GM19455 (cell line): ENCODE measurements around the gene STX5.
"Not testable (repeated sequence)": the region's sequence is repeated elsewhere in the genome, so short reads cannot be mapped to it uniquely, and the experiment has no call there.

ENCODE experiments used
- ATAC-seq: cut with Tn5 transposase; IDR thresholded peaks from one replicate; pipeline ENCODE4 v1.9.1; 2021; ENCODE audit not compliant: unreplicated experiment

The STX5 gene

GRCh38 chr11:62854013-62854824 is 22.4 kb upstream of the STX5 start:
- no peak for ATAC-seq

DNA sequence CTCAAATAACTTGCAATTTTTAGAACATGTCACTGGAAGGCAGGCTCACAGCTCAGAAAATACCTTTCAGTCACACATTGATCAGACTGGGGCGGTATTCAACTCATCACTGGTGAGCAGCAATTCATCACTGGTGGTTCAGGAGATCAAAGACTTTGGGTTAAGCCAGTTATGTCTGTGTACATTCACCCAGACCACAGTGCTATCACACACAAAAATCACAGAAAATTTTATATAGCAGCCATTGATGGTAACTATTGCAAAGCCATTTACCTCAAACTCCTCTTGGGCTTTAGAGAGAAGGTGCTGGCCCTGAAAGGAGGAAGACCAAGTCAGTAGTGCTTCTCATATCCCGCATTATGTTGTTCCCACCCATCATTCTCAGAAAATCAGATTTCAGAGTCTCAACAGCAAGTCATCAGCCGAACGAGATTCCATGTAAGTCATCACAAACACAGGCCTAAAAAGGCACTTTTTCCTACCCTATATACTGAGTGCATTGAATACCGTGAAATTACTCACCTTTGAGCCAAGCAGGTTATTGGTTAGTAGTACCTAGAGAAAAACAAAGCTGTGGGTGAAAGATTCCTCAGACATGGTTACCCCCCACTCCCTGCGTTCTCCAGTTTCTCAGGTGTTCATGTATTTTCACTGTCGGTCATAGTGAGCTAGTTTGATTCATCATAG is 21.6 kb upstream of the STX5 start:
- ATAC-seq: no peak

DNA sequence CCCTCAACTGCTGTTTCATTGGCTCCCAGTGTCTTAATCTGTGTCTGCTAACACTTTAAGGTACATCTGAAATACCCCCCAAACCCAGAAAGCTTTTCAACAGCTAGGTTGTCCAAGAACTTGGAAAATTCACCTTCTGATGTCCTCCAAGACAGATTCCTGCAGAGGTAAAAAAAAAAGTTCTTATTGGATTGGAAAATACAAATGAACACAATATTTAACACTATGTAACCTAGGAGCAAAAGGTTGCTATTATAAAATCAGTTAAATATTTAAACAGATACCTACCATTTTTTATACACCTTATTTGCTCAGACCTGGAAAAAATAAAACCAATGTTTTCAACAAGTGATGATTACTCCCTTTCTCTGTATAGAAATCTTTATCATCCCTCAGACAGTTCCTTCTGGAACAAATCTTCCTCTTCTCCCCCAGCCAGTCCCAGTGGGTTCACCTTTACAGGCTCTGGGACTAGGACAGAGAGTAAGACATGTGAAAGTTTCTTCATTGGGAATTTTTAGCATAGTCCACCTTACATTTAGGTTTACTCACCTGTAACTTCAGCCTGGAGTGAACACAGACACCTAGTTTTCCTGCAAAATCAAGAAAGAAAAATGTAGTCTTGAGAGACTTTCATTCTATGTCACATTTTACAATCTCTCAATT is 20.8 kb upstream of the STX5 start:
- ATAC-seq: no peak

- ATAC-seq: no peak
These were observed 20.1 kb upstream of the STX5 start for GRCh38 chr11:62851807-62852522.

GRCh38 chr11:62850911-62851806 is 19.3 kb upstream of the STX5 start:
- no peak for ATAC-seq

GRCh38 chr11:62847767-62848314 is 16.0 kb upstream of the STX5 start:
- ATAC-seq: no peak

DNA sequence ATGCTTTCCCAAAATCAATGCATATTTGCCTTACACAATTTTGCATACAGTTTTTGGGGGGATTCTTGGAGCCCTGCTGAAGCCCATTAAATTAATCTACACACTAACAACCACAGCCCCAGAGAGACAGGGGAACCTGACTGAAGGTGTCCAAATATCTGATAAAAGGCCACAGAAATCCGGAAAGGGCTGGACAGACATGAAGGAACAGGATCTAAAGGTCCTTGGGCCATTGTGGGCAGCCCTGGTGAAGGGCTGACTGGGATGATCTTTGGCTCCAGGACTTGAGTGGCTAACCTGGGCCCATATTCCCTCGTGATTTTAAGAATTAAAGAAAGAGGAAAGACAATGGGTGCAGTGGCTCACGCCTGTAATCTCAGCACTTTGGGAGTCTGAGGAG is 14.3 kb upstream of the STX5 start:
- ATAC-seq: no peak

GRCh38 chr11:62844154-62844553 is 12.3 kb upstream of the STX5 start:
- ATAC-seq: no peak

DNA sequence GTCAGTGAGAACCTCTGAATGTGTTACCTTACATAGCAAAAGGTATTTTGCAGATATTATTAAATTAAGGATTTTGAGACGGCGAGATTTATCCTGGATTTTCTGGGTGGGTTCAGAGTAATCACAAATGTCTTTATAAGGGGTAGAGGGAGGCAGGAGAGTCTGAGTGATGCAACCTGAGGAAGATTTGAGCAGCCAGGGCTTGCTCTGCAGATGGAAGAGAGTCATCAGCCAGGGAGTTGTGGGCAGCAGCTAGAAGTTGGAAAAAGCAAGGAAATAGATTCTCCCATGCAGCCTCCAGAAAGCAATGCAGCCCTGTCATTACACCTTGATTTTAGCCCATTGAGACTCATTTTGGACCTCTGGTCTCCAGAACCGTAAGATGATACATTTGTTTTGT is 11.6 kb upstream of the STX5 start:
- no peak for ATAC-seq

GRCh38 chr11:62842891-62843290 is 11.0 kb upstream of the STX5 start:
- ATAC-seq: not testable (repeated sequence)

GRCh38 chr11:62842171-62842741 is 10.4 kb upstream of the STX5 start:
- ATAC-seq: no peak

DNA sequence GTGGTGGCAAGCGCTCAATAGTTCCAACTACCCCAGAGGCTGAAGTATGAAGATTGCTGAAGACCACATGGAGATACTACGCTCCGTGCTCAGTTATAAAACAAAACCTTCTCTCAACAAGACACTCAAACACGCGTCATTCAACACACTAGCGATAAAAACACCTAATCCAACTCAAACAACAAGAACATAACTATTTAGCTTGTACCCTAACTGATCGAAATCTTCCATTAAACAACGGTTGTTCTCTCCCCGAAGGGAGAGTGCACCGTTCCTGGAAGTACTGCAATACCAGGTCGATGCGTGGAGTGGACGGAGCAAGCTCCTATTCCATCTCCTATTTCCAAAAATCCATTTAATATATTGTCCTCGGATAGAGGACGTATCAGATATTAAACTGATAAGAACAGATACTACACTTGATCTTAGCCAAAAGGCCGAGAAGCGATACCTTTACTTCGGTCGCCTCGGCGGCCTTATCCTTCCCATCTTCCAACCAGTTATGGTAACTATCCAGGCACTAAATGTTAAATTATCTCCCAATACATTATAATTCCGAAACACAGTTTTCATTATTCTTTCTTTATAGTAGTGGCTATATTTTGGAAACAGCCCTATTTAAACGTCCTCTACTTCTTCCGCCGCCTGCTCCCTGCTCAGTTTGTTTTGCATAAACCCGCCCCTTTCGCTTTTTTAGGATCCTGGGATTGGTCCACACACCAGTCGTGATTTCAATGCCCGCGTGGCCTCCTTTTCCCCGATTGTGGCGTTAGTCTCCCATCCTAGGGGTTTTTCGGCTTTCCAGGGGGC is 9.7 kb upstream of the STX5 start:
- peak; percentile 65 for ATAC-seq

DNA sequence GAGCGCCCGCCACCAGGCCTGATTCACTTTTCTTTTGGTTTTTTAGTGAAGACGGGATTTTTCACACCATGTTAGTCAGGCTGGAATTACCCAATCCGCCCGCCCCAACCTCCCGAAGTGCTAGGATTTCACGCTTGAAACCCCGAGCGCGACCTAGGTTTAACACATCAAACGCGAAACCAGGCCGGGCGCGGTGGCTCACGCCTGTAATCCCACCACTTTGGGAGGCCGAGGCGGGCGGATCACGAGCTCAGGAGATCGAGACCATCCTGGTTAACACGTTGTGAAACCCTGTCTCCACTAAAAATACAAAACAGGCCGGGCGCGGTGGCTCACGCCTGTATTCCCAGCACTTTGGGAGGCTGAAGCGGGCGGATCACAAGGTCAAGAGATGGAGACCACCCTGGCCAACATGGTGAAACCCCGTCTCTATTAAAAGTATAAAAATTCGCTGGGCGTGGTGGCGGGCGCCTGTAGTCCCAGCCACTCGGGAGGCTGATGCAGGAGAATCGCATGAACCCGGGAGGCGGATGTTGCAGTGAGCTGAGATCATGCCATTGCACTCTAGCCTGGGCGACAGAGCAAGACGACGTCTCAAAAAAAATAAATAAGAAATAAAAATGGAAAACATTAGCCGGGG is 9.0 kb upstream of the STX5 start:
- ATAC-seq: not testable (repeated sequence)

DNA sequence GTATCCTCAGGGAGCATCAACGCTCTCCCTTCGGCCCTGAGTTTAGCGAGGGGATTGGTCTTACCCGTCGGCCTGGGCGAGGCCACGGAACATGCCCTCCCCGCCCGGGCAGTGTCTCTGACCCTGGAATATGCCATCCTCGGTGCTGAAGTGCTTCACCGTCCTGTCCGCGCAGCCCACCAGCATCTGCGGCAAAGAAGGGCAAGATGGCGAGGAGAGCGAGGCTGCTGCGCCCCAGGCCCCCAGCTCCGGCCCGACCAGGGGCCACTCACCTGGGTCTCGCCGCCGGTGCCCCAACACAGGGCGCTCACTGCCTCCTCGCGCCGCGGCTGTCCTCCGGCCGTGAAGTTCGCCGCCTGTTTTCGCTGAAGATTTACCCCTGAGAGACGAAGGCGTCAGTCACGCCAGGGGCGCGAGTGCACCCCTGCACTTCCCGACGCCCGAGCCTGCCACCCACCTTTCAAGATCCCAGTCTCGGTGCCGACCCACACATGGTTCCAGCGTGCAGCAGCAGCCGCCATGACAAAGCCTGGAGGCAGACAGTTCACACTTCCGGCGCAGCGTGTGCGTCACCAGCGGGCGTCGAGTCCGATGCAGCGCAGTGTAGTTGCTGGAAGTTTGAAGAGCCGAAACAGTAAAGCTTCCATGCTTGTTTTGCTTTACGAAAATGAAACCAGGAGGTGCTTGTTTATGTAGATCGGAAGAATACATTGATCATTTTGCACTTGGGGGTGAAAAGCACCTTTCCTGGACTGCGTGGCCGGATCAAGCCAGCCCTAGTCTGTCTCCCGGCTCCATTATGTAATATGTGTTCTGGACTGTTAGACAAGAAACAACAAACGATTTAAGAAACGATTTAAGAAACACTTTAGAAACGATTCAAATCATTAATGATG is 7.4 kb upstream of the STX5 start, which contains the start of gene WDR74:
WDR74 (minus strand) TSS at position 541 of the 896 bp plus-strand sequence; CDS start at position 521, 20 bp downstream.
- ATAC-seq: peak; percentile 37

DNA sequence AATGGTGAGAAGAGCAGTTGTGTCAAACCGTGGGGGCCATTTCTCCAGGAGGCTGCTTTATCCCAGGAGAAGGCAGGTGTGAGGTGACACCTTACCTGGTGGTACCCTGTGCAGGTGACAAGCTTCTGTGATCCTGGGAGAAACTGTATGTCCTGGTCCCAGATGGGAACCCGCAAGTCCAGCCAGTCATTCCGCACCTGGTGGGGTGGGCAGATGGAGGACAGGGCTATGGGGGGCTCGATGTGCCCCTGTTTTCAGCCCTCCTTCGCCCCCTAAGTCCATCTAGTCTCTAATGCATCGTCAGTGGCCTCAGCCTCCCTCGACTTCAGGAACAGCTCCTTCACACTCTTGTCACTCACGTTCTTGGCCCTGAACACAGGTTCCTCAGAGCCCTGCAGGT is 3.5 kb upstream of the STX5 start:
- no peak for ATAC-seq

DNA sequence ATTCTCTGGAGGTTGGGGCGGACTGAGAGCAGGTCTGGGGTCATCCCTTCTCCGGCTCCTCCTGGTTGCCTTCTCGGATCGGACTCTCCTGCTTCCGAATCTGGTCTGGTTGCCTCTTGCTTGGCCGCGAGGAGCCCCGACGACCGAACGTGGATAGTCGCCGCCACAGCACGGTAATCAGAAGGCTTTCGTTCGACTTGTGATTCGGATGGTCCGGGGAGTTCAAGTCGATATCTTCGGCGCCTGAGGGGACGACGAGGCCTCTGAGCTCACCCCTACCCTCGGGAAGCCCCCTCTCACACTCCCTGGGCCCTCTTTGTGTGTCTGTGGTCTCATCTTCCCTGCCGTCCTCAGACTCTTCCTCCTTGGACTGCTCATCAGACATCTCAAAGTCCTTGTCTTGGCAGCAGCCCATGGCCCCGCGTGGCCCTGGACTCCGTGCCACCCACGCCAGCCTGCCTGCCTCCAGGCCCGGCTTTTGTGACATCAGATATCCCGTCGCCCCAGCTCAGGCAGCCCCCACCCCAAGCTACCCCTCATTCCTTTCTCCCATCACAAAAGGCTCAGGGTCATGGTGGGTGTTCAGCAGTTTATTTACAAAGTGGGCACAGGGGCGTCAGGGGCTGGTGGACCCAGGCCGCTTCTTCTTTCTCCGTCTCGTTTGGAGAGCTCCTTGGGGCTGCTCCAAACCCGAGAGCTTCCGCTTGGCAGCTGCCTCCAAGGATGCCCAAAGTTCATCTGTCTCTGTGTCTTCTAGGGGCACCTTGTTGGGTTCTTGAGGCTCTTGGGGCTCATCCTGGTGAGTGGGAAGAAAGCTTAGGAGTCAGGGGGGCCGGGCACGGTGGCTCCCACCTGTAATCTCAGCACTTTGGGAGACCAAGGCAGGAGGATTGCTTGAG is 734 bp upstream of the STX5 start, which contains the start of gene TEX54:
TEX54 (minus strand) TSS at position 506 of the 899 bp plus-strand sequence.
- peak; percentile 18 for ATAC-seq
